ENCODE data around the gene CNOT4. TPM values are rescaled to one million over a fixed set of nuclear protein-coding genes. Genes with fewer than 3 reads are reported as not detected.

The CNOT4 gene
- total RNA-seq, 1 experiment from 2014 or later = 26.0 TPM

DNA sequence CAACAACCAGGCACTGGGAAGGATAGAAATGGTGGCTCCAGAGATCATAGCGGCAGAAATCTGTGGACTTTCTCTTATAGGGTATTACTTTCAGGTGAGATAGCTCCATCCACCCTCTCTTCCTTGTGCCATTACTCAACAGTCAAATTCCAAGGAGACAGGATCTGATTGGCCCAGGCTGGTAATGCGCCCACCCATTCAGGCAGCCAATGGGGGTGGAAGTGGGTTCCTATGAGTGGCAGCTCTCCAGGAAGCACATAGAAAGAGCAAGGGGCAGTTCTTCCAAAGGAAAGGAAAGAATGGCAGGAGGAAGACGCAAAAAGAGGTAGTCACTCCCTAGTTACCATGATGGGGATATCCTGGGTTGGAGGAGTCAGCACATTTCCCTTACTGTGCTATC, 181.8 kb downstream of the CNOT4 start:
- CTCF ChIA-PET = no interaction called here
- intact Hi-C loops (cut with micrococcal nuclease; ENCODE audit: unreplicated experiment) = no loop called here

DNA sequence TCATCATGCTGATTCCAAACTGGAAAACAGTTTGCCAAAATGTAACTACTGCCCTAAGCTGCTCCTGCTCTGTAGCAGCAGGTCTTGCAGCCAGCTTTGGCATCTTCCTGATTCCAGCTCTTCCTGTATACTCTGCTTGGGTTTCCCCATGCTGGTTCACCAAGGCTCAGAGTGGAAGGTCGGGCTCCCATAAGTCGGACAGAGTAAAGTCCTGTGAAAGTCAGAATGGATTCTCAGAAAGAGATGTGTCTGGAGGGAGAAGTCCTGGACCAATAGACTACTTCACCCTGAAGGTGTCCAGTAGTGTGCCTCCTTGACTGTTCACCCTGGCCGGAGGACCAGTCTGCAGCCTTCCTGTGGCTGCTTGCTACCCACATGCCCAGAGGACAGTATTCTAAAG, 182.4 kb downstream of the CNOT4 start:
- Mint-ChIP-seq H3K4me3 (ENCODE audit: low read depth, unreplicated experiment) (no peak overlapping the region), H3K4me1 (ENCODE audit: low read depth, unreplicated experiment) (no peaks in the 10 kb centered on the region)
- no TSS peak for BruUV-seq (replicated peaks)

More for the DNA sequence above, 181.8 kb downstream of the CNOT4 start:
- no TSS peak for BruUV-seq (replicated peaks)
- no peak for DNase-seq
- no peak overlapping the region for H3K27ac Mint-ChIP-seq (ENCODE audit: unreplicated experiment)
- no peaks in the 10 kb centered on the region for H3K4me1 Mint-ChIP-seq (ENCODE audit: low read depth, unreplicated experiment)
- H3K4me3 Mint-ChIP-seq (ENCODE audit: low read depth, unreplicated experiment) = no peak overlapping the region
- H3K27me3 Mint-ChIP-seq (ENCODE audit: unreplicated experiment) = peaks cover 18% of the 10 kb centered on the region
- H3K36me3 Mint-ChIP-seq (ENCODE audit: insufficient read depth, unreplicated experiment) = no peaks in the 10 kb centered on the region
- no peak for TF ChIP-seq CTCF (IDR thresholded peaks at IDR 0.05; ENCODE audit: unreplicated experiment)
- H3K9me3 Mint-ChIP-seq (ENCODE audit: low read depth, unreplicated experiment) = no peaks in the 10 kb centered on the region

GRCh38 chr7:135326636-135327280, 183.1 kb downstream of the CNOT4 start:
- no peak for DNase-seq
- no peaks in the 10 kb centered on the region for H3K36me3 Mint-ChIP-seq (ENCODE audit: insufficient read depth, unreplicated experiment)
- H3K27me3 Mint-ChIP-seq (ENCODE audit: unreplicated experiment) = peaks cover 18% of the 10 kb centered on the region
- intact Hi-C loops (cut with micrococcal nuclease; ENCODE audit: unreplicated experiment) = no loop called here
- CTCF ChIA-PET = interaction anchor here (0.7 kb wide), 1 partner anchor 9 kb away, joined by 3 read pairs; no protein-coding TSS in a partner anchor
- H3K4me3 Mint-ChIP-seq (ENCODE audit: low read depth, unreplicated experiment) = no peak overlapping the region
- no peaks in the 10 kb centered on the region for H3K4me1 Mint-ChIP-seq (ENCODE audit: low read depth, unreplicated experiment)
- no peaks in the 10 kb centered on the region for H3K9me3 Mint-ChIP-seq (ENCODE audit: low read depth, unreplicated experiment)
- no peak overlapping the region for H3K27ac Mint-ChIP-seq (ENCODE audit: unreplicated experiment)
- BruUV-seq (replicated peaks) = no TSS peak
- TF ChIP-seq CTCF (IDR thresholded peaks at IDR 0.05; ENCODE audit: unreplicated experiment) = no peak

More for the DNA sequence above, 182.4 kb downstream of the CNOT4 start:
- no peaks in the 10 kb centered on the region for H3K9me3 Mint-ChIP-seq (ENCODE audit: low read depth, unreplicated experiment)
- no peak for TF ChIP-seq CTCF (IDR thresholded peaks at IDR 0.05; ENCODE audit: unreplicated experiment)
- H3K27ac Mint-ChIP-seq (ENCODE audit: unreplicated experiment) = no peak overlapping the region
- H3K36me3 Mint-ChIP-seq (ENCODE audit: insufficient read depth, unreplicated experiment) = no peaks in the 10 kb centered on the region
- CTCF ChIA-PET = interaction anchor here (0.7 kb wide), 1 partner anchor 8 kb away, joined by 3 read pairs; no protein-coding TSS in a partner anchor
- H3K27me3 Mint-ChIP-seq (ENCODE audit: unreplicated experiment) = peaks cover 18% of the 10 kb centered on the region
- intact Hi-C loops (cut with micrococcal nuclease; ENCODE audit: unreplicated experiment) = no loop called here
- no peak for DNase-seq

GRCh38 chr7:135322571-135323340, 187.1 kb downstream of the CNOT4 start:
- CTCF ChIA-PET = no interaction called here

More at GRCh38 chr7:135322571-135323340, 187.1 kb downstream of the CNOT4 start:
- Mint-ChIP-seq H3K36me3 (ENCODE audit: insufficient read depth, unreplicated experiment) (no peaks in the 10 kb centered on the region), H3K4me1 (ENCODE audit: low read depth, unreplicated experiment) (peaks cover 9% of the 10 kb centered on the region), H3K9me3 (ENCODE audit: low read depth, unreplicated experiment) (no peaks in the 10 kb centered on the region), H3K27ac (ENCODE audit: unreplicated experiment) (no peak overlapping the region), H3K4me3 (ENCODE audit: low read depth, unreplicated experiment) (no peak overlapping the region), H3K27me3 (ENCODE audit: unreplicated experiment) (peaks cover 6% of the 10 kb centered on the region)
- no peak for TF ChIP-seq CTCF (IDR thresholded peaks at IDR 0.05; ENCODE audit: unreplicated experiment)
- no peak for DNase-seq
- intact Hi-C loops (cut with micrococcal nuclease; ENCODE audit: unreplicated experiment) = no loop called here
- no TSS peak for BruUV-seq (replicated peaks)

All from Calu3 (cell line).